IMR-90 (cell line): ENCODE data around the gene NPEPL1.

ENCODE experiments used
- BHLHE40 ChIP-seq: fragments of 150-350 bp; IDR thresholded peaks from 2 replicates; pipeline ENCODE4 v1.6.1; 2016; ENCODE audit warnings: mild to moderate bottlenecking, low read depth, low read length
- CEBPB ChIP-seq: IDR thresholded peaks from 2 replicates; pipeline ENCODE4 v1.6.1; 2012; ENCODE audit warnings: low read depth, low read length, improper control_type of control experiment
- CTCF ChIP-seq: conservative IDR thresholded peaks from 2 replicates; pipeline ENCODE4 v1.5.1; 2012; ENCODE audit warnings: mild to moderate bottlenecking, low read depth, low read length, improper control_type of control experiment
- FOS ChIP-seq: fragments of 150-350 bp; IDR thresholded peaks from 2 replicates; pipeline ENCODE4 v1.6.1; 2016; ENCODE audit warnings: low read depth, low read length
- MAFK ChIP-seq: IDR thresholded peaks from 2 replicates; pipeline ENCODE4 v1.6.1; 2012; ENCODE audit warnings: low read depth, low read length, improper control_type of control experiment
- MAZ ChIP-seq: IDR thresholded peaks from 2 replicates; pipeline ENCODE4 v1.6.1; 2012; ENCODE audit warnings: low read depth, mild to moderate bottlenecking, low read length, improper control_type of control experiment, moderate library complexity, borderline replicate concordance
- MXI1 ChIP-seq: IDR thresholded peaks from 2 replicates; pipeline ENCODE4 v1.6.1; 2012; ENCODE audit warnings: low read depth, mild to moderate bottlenecking, low read length, moderate library complexity, borderline replicate concordance
- NFE2L2 ChIP-seq: fragments of 150-350 bp; IDR thresholded peaks from 2 replicates; pipeline ENCODE4 v1.6.1; 2016; ENCODE audit warnings: low read depth, mild to moderate bottlenecking, low read length
- POLR2A ChIP-seq: IDR thresholded peaks from 2 replicates; pipeline ENCODE4 v1.6.1; 2012; ENCODE audit warnings: mild to moderate bottlenecking, low read depth, low read length
- RFX5 ChIP-seq: IDR thresholded peaks from 2 replicates; pipeline ENCODE4 v1.8.0; 2012; ENCODE audit warnings: low read depth, mild to moderate bottlenecking, low read length, moderate library complexity
- SMC3 ChIP-seq: fragments of 150-350 bp; IDR thresholded peaks from 2 replicates; pipeline ENCODE4 v1.6.1; 2016; ENCODE audit warnings: low read depth, mild to moderate bottlenecking, antibody characterized with exemption, low read length, moderate library complexity
- TF ChIP-seq, protein P1 (sequence below): fragments of 150-350 bp; IDR thresholded peaks from 2 replicates; pipeline ENCODE4 v1.6.1; 2017; ENCODE audit warnings: mild to moderate bottlenecking, antibody characterized with exemption, low read length, low read depth

DNA sequence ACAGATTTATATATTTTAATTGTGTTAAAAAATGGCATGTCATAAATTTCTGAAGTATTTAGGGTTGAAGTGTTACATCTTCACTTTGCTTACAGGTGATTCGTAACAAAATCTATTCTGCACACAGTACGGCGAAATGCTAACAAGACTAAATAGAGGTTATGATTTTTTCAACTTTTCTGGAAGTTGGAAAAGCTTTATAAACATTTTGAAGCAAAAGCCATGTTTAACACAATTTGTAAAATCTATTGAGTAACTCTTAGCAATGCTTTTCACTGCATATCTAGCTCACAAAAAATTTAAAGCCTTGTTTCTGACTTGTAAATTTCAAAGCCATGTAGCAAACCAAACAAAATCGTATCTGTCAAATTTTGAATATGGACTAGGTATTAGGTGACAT, 38.3 kb upstream of the NPEPL1 start:
- TF ChIP-seq MAFK (no peak), POLR2A (no peak), NFE2L2 (no peak), CTCF (no peak), CEBPB (no peak), BHLHE40 (no peak), FOS (no peak), RFX5 (no peak), SMC3 (no peak), MAZ (no peak), MXI1 (no peak)
- TF ChIP-seq, protein P1, sequence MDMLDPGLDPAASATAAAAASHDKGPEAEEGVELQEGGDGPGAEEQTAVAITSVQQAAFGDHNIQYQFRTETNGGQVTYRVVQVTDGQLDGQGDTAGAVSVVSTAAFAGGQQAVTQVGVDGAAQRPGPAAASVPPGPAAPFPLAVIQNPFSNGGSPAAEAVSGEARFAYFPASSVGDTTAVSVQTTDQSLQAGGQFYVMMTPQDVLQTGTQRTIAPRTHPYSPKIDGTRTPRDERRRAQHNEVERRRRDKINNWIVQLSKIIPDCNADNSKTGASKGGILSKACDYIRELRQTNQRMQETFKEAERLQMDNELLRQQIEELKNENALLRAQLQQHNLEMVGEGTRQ = no peak
